ENCODE data around the gene AGAP3.

Gene AGAP3

GRCh38 chr7:151168787-151169162, 82.5 kb downstream of the AGAP3 start:
- DNase-seq, result no peak

- no peak for DNase-seq
Observed at GRCh38 chr7:151172273-151173141, 86.2 kb downstream of the AGAP3 start.

- DNase-seq, result no peak
Observed at GRCh38 chr7:151173386-151174245, 87.3 kb downstream of the AGAP3 start.

GRCh38 chr7:151174246-151175046, 88.2 kb downstream of the AGAP3 start:
- DNase-seq, result no peak

GRCh38 chr7:151175047-151175792, 88.9 kb downstream of the AGAP3 start:
- no peak for DNase-seq

- DNase-seq, result no peak
Observed at GRCh38 chr7:151175793-151176311, 89.6 kb downstream of the AGAP3 start.

GRCh38 chr7:151176401-151176800, 90.1 kb downstream of the AGAP3 start:
- DNase-seq, result no peak

- no peak for DNase-seq
Observed at GRCh38 chr7:151177310-151177709, 91.0 kb downstream of the AGAP3 start.

GRCh38 chr7:151178236-151178635, 92.0 kb downstream of the AGAP3 start:
- no peak for DNase-seq

- no peak for DNase-seq
Observed at GRCh38 chr7:151178831-151179230, 92.6 kb downstream of the AGAP3 start.

GRCh38 chr7:151179287-151179860, 93.1 kb downstream of the AGAP3 start:
- no peak for DNase-seq

- DNase-seq, result no peak
Observed at GRCh38 chr7:151179946-151180345, 93.7 kb downstream of the AGAP3 start.

GRCh38 chr7:151181011-151181431, 94.7 kb downstream of the AGAP3 start:
- DNase-seq, result no peak

GRCh38 chr7:151185762-151186639, 99.7 kb downstream of the AGAP3 start:
- DNase-seq, result no peak

GRCh38 chr7:151186640-151187408, 100.5 kb downstream of the AGAP3 start, which contains the start of gene ASB10:
Gene ASB10 (minus strand): TSS chr7:151187250. CDS start chr7:151187130, 120 bp downstream.
- DNase-seq, result no peak

- DNase-seq, result no peak
Observed at GRCh38 chr7:151187409-151188251, 101.4 kb downstream of the AGAP3 start.

GRCh38 chr7:151188252-151188542, 101.9 kb downstream of the AGAP3 start:
- DNase-seq, result no peak

GRCh38 chr7:151189038-151189437, 102.8 kb downstream of the AGAP3 start:
- no peak for DNase-seq

- DNase-seq, result no peak
Observed at GRCh38 chr7:151191544-151191943, 105.3 kb downstream of the AGAP3 start.

Data from amniotic stem cell (primary cell).